Measurements from ENCODE around the gene DNAAF8.

The DNAAF8 gene

DNA sequence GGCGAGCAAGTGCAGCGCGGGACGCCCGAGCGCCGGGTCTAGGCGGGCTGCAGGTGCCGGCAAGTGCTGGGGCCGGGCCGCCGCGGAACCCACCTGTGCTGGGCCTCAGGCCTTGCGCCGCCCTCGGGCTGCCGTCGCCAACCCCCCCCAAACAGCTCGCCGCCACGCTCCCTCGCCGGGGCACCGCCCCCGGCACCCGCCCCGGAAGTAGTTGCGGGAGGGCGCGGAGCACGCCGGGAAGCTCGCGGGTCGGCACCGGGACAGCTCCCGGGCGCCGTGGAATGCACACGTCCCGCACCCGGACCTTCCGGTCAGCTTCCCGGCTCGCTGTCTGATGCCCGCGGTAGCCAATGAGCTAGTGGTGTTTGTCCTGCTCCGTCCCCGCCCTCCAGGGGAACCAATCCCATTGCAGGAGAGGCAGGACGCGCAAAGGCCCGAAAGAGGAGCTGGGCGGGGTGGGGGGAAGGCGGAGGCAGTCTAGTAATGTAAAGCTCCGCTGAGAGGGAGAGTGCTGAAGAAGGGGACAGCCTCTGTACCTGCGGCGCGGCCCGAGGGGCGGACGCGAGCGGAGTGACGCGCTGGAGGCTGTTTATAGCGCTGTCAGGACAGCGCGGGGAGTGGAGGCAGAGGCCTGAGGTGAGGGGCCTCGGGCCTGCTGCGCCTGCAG lies at the start of gene DNAAF8, which contains the start of gene ANKS3:
Gene DNAAF8, plus strand, starts transcription at position 475 of the 667 bp plus-strand sequence. CDS start 1,978 bp downstream, outside the sequence.
Gene ANKS3, minus strand, starts transcription at position 209 of the 667 bp plus-strand sequence. CDS start 4,122 bp downstream, outside the sequence.
- peak; percentile 79 to 80 for DNase-seq

DNA sequence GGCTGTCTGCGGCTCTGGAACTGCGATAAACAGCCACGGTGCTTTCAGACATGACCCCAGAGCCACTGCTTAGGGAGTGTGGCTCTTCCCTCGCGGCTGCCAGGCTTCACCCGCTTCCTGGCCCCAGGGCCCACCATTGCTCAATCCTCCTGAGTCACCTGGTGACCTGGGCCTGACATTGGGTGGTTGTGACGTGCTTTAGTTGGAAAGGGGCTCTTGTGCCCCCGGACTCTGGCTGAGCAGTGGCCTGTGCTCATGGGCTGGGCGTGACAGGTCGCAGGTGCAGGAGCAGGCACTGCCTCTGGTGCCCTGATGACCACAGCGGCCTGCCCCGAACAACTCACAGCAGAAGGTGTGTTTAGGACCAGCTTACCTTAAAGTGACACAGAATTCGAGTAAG lies 49.6 kb upstream of the DNAAF8 start:
- no peak for DNase-seq

DNA sequence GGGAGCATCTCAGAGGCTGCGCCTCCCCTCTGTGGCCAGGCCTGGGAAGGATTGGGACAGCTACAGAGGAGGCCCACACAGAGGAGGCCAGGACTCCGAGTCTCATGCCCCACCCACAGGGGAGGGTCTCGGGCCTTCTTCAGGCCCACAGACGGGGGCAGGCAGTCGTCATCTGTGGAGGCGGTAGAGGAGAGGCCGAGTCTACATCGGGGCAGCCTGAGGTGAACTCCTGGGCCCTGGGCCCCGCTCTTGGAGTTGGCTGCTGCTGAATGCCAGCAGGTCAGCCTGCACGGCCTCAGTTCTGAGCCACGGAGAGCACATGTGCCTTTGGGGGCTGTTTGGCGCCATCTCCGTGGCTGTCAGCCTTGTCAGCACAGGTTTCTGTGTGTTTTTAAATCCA lies 49.0 kb upstream of the DNAAF8 start:
- no peak for DNase-seq

- no peak for DNase-seq
These were observed 48.4 kb upstream of the DNAAF8 start for GRCh38 chr16:4685776-4686496.

GRCh38 chr16:4686497-4687210 lies 47.7 kb upstream of the DNAAF8 start:
- DNase-seq, result no peak

GRCh38 chr16:4687416-4687815 lies 46.9 kb upstream of the DNAAF8 start:
- DNase-seq, result no peak

DNA sequence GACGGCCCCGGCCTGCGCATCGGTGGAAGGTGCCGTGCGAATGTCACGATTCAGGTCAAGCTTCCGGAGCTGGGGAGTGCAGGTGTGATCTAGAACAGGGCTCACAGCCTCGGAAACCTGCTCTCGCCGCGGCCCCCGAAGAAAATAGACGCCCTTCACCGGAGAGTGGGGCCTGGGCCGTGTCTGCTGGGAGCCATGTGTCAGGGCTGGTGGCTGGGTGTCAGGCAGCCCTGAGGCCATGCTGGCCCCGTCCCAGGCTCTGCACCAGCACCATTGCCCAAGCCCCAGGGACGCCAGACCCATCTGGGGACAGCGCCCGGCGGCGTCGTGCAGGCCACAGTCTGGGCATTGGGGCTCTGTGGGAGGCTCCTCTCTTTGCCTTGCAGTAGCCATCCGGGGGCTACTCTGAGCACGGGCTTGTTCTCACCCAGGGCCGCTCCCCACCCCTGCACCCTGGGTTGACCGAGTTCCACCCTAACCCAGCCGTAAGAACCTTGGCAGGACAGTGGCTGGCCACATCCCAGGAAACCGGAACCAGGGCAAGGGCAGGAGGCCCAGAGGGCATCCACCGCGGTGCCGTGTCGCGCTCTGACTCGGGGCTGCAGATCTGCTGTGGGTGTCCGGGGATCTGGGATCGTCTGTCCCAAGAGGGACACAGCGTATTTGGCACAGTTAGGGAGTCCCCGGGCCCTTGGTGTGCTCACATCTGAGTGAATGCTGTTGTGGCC lies 46.2 kb upstream of the DNAAF8 start:
- DNase-seq, result no peak

DNA sequence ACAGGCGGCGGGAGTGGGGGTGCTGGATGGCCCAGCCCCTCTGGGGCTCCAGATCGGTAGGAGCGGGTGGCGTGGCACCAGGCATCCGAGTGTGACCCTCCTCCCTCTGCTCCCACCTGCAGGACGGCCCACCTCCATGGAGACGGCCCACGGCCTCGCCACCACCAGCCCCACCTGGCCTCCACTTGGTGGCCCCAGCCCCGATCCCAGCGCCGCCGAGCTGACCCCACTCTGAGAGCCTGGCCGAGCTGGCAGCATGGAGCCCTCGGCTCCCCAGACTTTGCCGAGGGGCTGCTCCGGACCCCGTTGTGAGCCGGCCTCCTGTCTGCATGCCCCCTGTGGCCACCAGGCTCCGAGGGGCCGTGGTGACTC lies 45.7 kb upstream of the DNAAF8 start:
- DNase-seq, result no peak

DNA sequence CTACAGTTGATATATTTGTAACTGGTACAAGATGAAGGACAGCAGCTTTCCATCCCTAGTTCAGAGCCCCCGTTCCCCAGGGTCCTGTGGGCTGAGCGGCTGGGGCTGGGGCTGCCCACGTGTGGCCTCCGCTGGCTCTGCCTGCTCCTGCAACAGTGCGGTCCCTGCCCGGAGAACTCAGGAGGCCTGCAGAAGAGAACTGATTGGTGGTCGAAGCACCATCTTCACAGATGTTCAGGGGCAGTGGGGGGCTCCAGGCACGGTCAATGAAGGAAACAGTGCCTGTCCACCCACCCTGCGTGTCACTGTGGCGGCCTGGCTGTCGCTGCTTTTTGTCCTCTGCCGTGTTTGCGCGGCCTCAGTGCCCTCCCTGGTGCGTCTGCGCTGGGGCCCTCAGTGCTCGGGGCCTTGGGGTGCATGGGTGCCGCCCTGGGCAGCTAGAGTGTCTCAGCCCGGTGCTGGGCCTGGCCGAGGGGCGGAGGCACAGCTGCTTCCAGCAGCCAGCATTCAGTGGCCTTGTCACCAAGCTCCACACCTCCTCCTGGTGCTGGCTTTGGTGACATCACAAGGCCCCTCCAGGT lies 45.2 kb upstream of the DNAAF8 start:
- DNase-seq, result no peak

DNA sequence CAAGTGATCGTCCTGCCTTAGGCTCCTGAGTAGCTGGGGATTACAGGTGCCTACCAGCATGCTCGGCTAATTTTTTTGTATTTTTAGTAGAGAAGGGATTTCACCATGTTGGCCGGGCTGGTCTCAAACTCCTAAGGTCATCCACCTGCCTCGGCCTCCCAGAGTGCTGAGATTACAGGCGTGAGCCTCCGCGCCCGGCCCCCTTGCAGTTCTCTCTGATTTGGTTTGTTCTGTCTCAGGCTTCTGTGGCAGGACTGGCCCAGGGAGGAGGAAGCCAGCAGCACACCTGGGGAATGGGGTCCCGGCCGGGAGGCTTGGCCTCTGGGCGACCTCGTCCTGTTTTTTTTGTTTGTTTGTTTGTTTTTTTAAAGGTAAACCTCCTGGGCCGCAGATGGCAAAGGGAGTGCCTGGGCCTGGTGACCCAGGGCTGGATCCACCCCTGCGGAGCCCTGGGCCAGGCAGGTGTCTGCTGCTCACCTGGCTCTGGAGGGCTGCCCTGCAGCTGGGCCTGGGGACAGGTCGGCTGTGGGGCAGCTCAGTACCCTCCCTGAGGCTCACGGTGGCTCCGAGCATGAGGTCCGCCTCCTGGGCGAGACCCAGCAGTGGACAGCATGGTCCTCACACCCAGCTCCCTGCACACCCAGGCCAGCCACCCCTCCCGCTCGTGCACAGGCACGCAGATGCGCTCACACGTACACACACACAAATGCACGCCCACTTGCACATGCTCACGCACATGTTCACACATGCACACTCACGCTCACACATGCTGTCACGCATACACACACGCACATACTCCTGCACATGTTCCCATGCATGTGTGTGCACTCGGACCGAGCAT lies 44.3 kb upstream of the DNAAF8 start:
- DNase-seq, result no peak

GRCh38 chr16:4690946-4691665 lies 43.2 kb upstream of the DNAAF8 start:
- no peak for DNase-seq

- no peak for DNase-seq
These were observed 42.5 kb upstream of the DNAAF8 start for GRCh38 chr16:4691666-4692412.

GRCh38 chr16:4692460-4693295 lies 41.7 kb upstream of the DNAAF8 start:
- no peak for DNase-seq

- DNase-seq, result peak; percentile 97
These were observed 40.9 kb upstream of the DNAAF8 start, which contains the start of gene NUDT16L1 for GRCh38 chr16:4693296-4693955. Gene NUDT16L1 (plus strand): TSS chr16:4693562. CDS start chr16:4693727, 165 bp downstream.

DNA sequence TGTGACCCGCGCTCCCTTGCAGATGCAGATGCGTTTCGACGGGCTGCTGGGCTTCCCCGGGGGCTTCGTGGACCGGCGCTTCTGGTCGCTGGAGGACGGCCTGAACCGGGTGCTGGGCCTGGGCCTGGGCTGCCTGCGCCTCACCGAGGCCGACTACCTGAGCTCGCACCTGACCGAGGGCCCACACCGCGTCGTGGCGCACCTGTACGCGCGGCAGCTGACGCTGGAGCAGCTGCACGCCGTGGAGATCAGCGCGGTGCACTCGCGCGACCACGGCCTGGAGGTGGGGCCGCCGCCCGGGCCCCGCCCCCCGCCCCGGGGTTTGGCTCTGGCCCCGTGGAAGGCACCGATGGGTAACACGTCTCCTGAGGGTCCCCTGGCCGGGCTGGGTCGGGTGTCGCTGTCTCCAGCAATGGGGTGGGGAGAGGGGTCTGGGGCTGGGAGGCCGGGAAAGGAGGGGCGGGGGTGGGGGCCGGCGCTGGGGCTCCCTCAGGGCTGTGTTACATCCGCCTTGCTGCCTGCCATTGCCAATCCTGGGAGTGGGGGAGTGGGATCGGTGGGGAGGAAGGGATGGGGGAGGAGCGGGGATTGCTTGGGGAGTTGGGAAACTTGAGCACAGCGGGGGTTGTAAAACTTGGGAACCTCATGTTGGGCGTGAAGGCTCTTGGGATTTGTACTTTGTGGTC lies 40.2 kb upstream of the DNAAF8 start:
- peak; percentile 54 for DNase-seq

GRCh38 chr16:4694642-4695451 lies 39.5 kb upstream of the DNAAF8 start:
- no peak for DNase-seq
